IMR-90 (cell line): ENCODE data around the gene RFX2. TPM values are rescaled to one million over a fixed set of nuclear protein-coding genes. Genes with fewer than 3 reads are reported as not detected.

Source experiments
- ATAC-seq: fragments of 200-7000 bp; cut with Tn5 transposase; 2 replicates; pipeline ENCODE4 v1.9.1; 2020; ENCODE audit warnings: low read depth, mild to moderate bottlenecking, moderate library complexity
- BruUV-seq: library from RNA; stranded (reverse); fragments of 400-500 nt; replicated peaks from 2 replicates; lab custom pipeline; 2021; lab: Mats Ljungman, UMichigan
- CTCF ChIA-PET: fragments of 300-600 bp; formaldehyde crosslinking; extraction: SDS; loops from one replicate; lab custom pipeline; 2021; ENCODE audit warnings: antibody characterized with exemption; lab: Yijun Ruan, JAX
- POLR2A ChIA-PET: fragments of 300-600 bp; sonication (Branson Sonifier 250); formaldehyde crosslinking; loops from one replicate; lab custom pipeline; 2022; ENCODE audit warnings: antibody characterized with exemption; ENCODE audit not compliant: unreplicated experiment; lab: Charles Lee
- DNase-seq: peaks from one replicate; pipeline ENCODE4 v3.0.0; 2013
- H2AFZ ChIP-seq: replicated peaks from 2 replicates; pipeline ENCODE3; 2013; ENCODE audit warnings: low read length, mild to moderate bottlenecking; ENCODE audit not compliant: poor library complexity
- H2AK5ac ChIP-seq: 2 replicates; pipeline ENCODE4 v1.6.1; 2013; ENCODE audit warnings: low read depth, low read length, inconsistent platforms
- H2AK9ac ChIP-seq: replicated peaks from 2 replicates; pipeline ENCODE3; 2013; ENCODE audit warnings: mild to moderate bottlenecking, low read depth, low read length, moderate library complexity; ENCODE audit not compliant: poor library complexity
- H2BK120ac ChIP-seq: 2 replicates; pipeline ENCODE4 v1.6.1; 2013; ENCODE audit warnings: low read depth, low read length, inconsistent platforms
- H2BK15ac ChIP-seq: 3 replicates; pipeline ENCODE4 v1.6.1; 2013; ENCODE audit warnings: low read depth, low read length, inconsistent platforms
- H2BK20ac ChIP-seq: 2 replicates; pipeline ENCODE4 v1.6.1; 2013; ENCODE audit warnings: low read depth, mild to moderate bottlenecking, inconsistent platforms, low read length, moderate library complexity
- H2BK5ac ChIP-seq: 2 replicates; pipeline ENCODE4 v1.6.1; 2013; ENCODE audit warnings: mild to moderate bottlenecking, low read depth, low read length, inconsistent platforms; ENCODE audit not compliant: poor library complexity, severe bottlenecking
- H3K14ac ChIP-seq: replicated peaks from 2 replicates; pipeline ENCODE4 v1.6.1; 2013; ENCODE audit warnings: low read depth, low read length, inconsistent platforms
- H3K18ac ChIP-seq: 2 replicates; pipeline ENCODE4 v1.6.1; 2013; ENCODE audit warnings: low read depth, low read length, control low read depth
- H3K23ac ChIP-seq: 2 replicates; pipeline ENCODE4 v1.6.1; 2013; ENCODE audit warnings: low read depth, low read length, inconsistent platforms
- H3K27ac ChIP-seq: 2 replicates; pipeline ENCODE4 v1.5.1; 2013; ENCODE audit warnings: mild to moderate bottlenecking, control low read depth, low read length; ENCODE audit not compliant: insufficient read depth
- H3K27me3 ChIP-seq: 2 replicates; pipeline ENCODE4 v1.6.1; 2013; ENCODE audit warnings: low read length; ENCODE audit not compliant: control insufficient read depth, insufficient read depth
- H3K36me3 ChIP-seq: 2 replicates; pipeline ENCODE4 v1.6.1; 2013; ENCODE audit warnings: low read length, mixed read lengths; ENCODE audit not compliant: control insufficient read depth, insufficient read depth
- H3K4ac ChIP-seq: 2 replicates; pipeline ENCODE4 v1.6.1; 2013; ENCODE audit warnings: low read depth, low read length, inconsistent platforms
- H3K4me1 ChIP-seq: 2 replicates; pipeline ENCODE4 v1.6.1; 2013; ENCODE audit warnings: low read length, mixed read lengths; ENCODE audit not compliant: control insufficient read depth, insufficient read depth
- H3K4me2 ChIP-seq: 2 replicates; pipeline ENCODE4 v1.6.1; 2013; ENCODE audit warnings: low read depth, mild to moderate bottlenecking, control low read depth, low read length, moderate library complexity
- H3K4me3 ChIP-seq: 2 replicates; pipeline ENCODE4 v1.5.1; 2013; ENCODE audit warnings: low read depth, mild to moderate bottlenecking, control low read depth, low read length, moderate library complexity; ENCODE audit not compliant: insufficient read depth
- H3K56ac ChIP-seq: 2 replicates; pipeline ENCODE4 v1.6.1; 2013; ENCODE audit warnings: low read length, inconsistent platforms; ENCODE audit not compliant: insufficient read depth; ENCODE audit errors: extremely low read depth
- H3K79me1 ChIP-seq, 2 experiments: 2 replicates each; pipeline ENCODE4 v1.6.1; 2013; ENCODE audit warnings: low read length in 2 of 2, inconsistent platforms in 1 of 2, low read depth in 1 of 2
- H3K9ac ChIP-seq: 2 replicates; pipeline ENCODE4 v1.6.1; 2013; ENCODE audit warnings: low read depth, low read length, control low read depth
- H3K9me1 ChIP-seq: 2 replicates; pipeline ENCODE4 v1.6.1; 2013; ENCODE audit warnings: low read length, inconsistent platforms; ENCODE audit not compliant: insufficient read depth
- H3K9me3 ChIP-seq: 2 replicates; pipeline ENCODE4 v1.6.1; 2013; ENCODE audit warnings: low read length; ENCODE audit not compliant: control insufficient read depth, insufficient read depth
- H4K20me1 ChIP-seq: 2 replicates; pipeline ENCODE4 v1.6.1; 2013; ENCODE audit warnings: low read length, inconsistent platforms; ENCODE audit not compliant: insufficient read depth
- H4K5ac ChIP-seq: 2 replicates; pipeline ENCODE4 v1.6.1; 2013; ENCODE audit warnings: mild to moderate bottlenecking, low read depth, low read length, control low read depth
- H4K8ac ChIP-seq, 2 experiments: 2 replicates each; pipeline ENCODE4 v1.6.1; 2013; ENCODE audit warnings: low read depth in 2 of 2, low read length in 2 of 2, control low read depth in 1 of 2, inconsistent platforms in 1 of 2
- H4K91ac ChIP-seq: 2 replicates; pipeline ENCODE4 v1.6.1; 2013; ENCODE audit warnings: low read depth, low read length, inconsistent platforms; ENCODE audit not compliant: insufficient read depth
- BHLHE40 ChIP-seq: fragments of 150-350 bp; IDR thresholded peaks from 2 replicates; pipeline ENCODE4 v1.6.1; 2016; ENCODE audit warnings: mild to moderate bottlenecking, low read depth, low read length
- CHD1 ChIP-seq: IDR thresholded peaks from 2 replicates; pipeline ENCODE4 v1.6.1; 2012; ENCODE audit warnings: low read depth, low read length, improper control_type of control experiment
- CTCF ChIP-seq: conservative IDR thresholded peaks from 2 replicates; pipeline ENCODE4 v1.5.1; 2012; ENCODE audit warnings: mild to moderate bottlenecking, low read depth, low read length, improper control_type of control experiment
- RFX5 ChIP-seq: IDR thresholded peaks from 2 replicates; pipeline ENCODE4 v1.8.0; 2012; ENCODE audit warnings: low read depth, mild to moderate bottlenecking, low read length, moderate library complexity
- SMC3 ChIP-seq: fragments of 150-350 bp; IDR thresholded peaks from 2 replicates; pipeline ENCODE4 v1.6.1; 2016; ENCODE audit warnings: low read depth, mild to moderate bottlenecking, antibody characterized with exemption, low read length, moderate library complexity
- WGBS, 2 experiments: methylation state at CpG; one replicate each; pipeline versions ENCODE4 v1.1.5 to v1.1.7; 2013; ENCODE audit warnings: missing lambda C conversion rate in 2 of 2; ENCODE audit not compliant: insufficient read length in 1 of 2; ENCODE audit errors: extremely low coverage in 2 of 2; 5-methylcytosine and 5-hydroxymethylcytosine counted together
- dilution Hi-C: fragments of 300-500 bp; cut with HindIII; formaldehyde crosslinking; loops from one replicate; pipeline ENCODE4 v1.14.3; 2018; ENCODE audit warnings: low sequenced_read_pairs; ENCODE audit not compliant: unreplicated experiment
- in situ Hi-C: fragments of 300-500 bp; cut with MboI; formaldehyde crosslinking; loops from 3 replicates; pipeline ENCODE4 v1.14.3; 2019; ENCODE audit warnings: low sequenced_read_pairs, inconsistent platforms, mixed read lengths
- intact Hi-C: fragments of 100-400 bp; cut with micrococcal nuclease; formaldehyde crosslinking; loops from 2 replicates; pipeline ENCODE4 v1.10.0; 2022
- polyA plus RNA-seq, 3 experiments: library from polyadenylated mRNA; depleted of rRNA; stranded (reverse); fragments of >200 nt; gene quantifications; 2 replicates each; pipeline ENCODE4 v1.2.3, GENCODE V29; 2012; ENCODE audit warnings: low replicate concordance in 1 of 3
- total RNA-seq: library from RNA; depleted of rRNA; stranded (reverse); fragments of >200 nt; gene quantifications from 2 replicates; pipeline ENCODE4 v1.2.3, GENCODE V29; 2012

The RFX2 gene
- total and polyA plus RNA-seq, 2 of the 4 experiments (the other 2 are of a cell fraction), result 2.2 to 4.9 TPM

DNA sequence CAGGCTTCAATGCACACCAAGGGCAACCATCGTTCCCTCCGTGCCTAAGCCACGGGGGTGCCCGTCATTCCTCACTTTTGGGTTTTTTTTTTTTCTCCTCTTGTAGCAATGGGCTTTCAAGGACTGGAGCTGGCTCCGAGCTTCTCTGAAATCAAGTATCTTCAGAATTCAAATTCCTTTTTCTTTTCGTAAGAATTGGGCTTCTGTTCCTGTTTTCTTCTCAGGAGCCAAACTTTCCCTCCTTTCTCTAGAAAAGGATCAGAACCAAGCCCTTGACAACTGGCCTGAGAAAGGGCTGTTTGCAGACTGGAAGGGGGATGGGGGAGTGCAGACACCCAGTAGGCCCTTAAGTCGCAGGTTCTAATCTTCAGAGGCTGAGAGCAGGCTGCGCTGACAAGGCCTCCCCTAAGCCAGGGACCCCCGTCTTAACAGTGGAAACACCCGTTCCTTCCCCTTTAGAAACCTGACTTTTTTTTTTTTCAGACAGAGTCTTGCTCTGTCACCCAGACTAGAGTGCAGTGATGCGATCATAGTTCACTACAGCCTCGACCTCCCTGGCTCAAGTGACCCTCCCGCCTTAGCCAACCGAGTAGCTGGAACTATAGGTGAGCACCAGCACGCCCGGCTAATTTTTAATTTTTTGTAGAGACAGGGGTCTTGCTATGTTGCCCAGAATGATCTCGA, 51.6 kb downstream of the RFX2 start:
- H4K8ac ChIP-seq, result no peak overlapping the region
- peaks cover 16% of the 10 kb centered on the region for H3K4me1 ChIP-seq
- H3K9me3 ChIP-seq, result no peaks in the 10 kb centered on the region
- no peaks in the 10 kb centered on the region for H4K20me1 ChIP-seq
- H2BK5ac ChIP-seq, result no peak overlapping the region
- CTCF ChIA-PET, result no interaction called here
- H3K4ac ChIP-seq, result no peak overlapping the region
- no peak overlapping the region for H3K18ac ChIP-seq
- ATAC-seq (no peak), DNase-seq (no peak)
- no peaks in the 10 kb centered on the region for H3K27me3 ChIP-seq
- no peak for TF ChIP-seq SMC3
- TF ChIP-seq CTCF, result no peak
- TF ChIP-seq RFX5, result no peak
- TF ChIP-seq CHD1, result no peak
- no peak for TF ChIP-seq BHLHE40
- no peak overlapping the region for H3K4me2 ChIP-seq
- 87% methylated on average over 7 of the region's 17 CpGs; no CpG with 5 or more reads in 1 of the 2 experiments for WGBS, 2 experiments
- in situ Hi-C loops, result loop anchor here (5.0 kb wide), 1 partner anchor 59 kb away; no protein-coding TSS in a partner anchor
- no peak overlapping the region for H3K4me3 ChIP-seq
- no peak overlapping the region for H3K9ac ChIP-seq
- no peaks in the 10 kb centered on the region for H3K36me3 ChIP-seq
- no peak overlapping the region for H2BK120ac ChIP-seq
- H2BK15ac ChIP-seq, result no peak overlapping the region; the same call in 2 of the 3 replicates
- peaks cover 16% of the 10 kb centered on the region for H3K9me1 ChIP-seq
- peaks cover 0 to 23% of the 10 kb centered on the region in 2 experiments; a peak in 3 of 4 replicates for H3K79me1 ChIP-seq
- H3K14ac ChIP-seq, result no peak overlapping the region
- no peak overlapping the region for H2BK20ac ChIP-seq
- H4K91ac ChIP-seq, result no peak overlapping the region
- intact Hi-C loops, result no loop called here
- no peak overlapping the region for H2AK9ac ChIP-seq
- H4K5ac ChIP-seq, result no peak overlapping the region
- dilution Hi-C loops, result no loop called here
- H2AFZ ChIP-seq, result no peak overlapping the region
- H3K23ac ChIP-seq, result no peak overlapping the region
- no peak overlapping the region for H3K27ac ChIP-seq
- no peak overlapping the region for H2AK5ac ChIP-seq
- no peak overlapping the region for H3K56ac ChIP-seq
- no TSS peak for BruUV-seq
- POLR2A ChIA-PET, result no interaction called here
